BJ (cell line): ENCODE measurements around the gene CUBN. TPM values are rescaled to one million over a fixed set of nuclear protein-coding genes. Genes with fewer than 3 reads are reported as not detected.

Source experiments
- CTCF ChIA-PET: fragments of 350-600 bp; formaldehyde crosslinking; extraction: SDS; loops from one replicate; lab custom pipeline; 2021; ENCODE audit warnings: antibody characterized with exemption, inconsistent platforms; lab: Yijun Ruan, JAX
- POLR2A ChIA-PET: fragments of 300-600 bp; sonication (Branson Sonifier 250); formaldehyde crosslinking; extraction: SDS; loops from one replicate; lab custom pipeline; 2021; ENCODE audit warnings: antibody characterized with exemption; lab: Charles Lee
- DNase-seq: peaks from one replicate; pipeline ENCODE4 v3.0.0-alpha.2; 2011; ENCODE audit warnings: low read depth
- H3K27me3 ChIP-seq: 2 replicates; pipeline ENCODE4 v1.6.0; 2011; ENCODE audit warnings: low read length; ENCODE audit not compliant: control insufficient read depth, insufficient read depth
- H3K36me3 ChIP-seq: 2 replicates; pipeline ENCODE4 v1.5.1; 2011; ENCODE audit warnings: low read length; ENCODE audit not compliant: control insufficient read depth, insufficient read depth
- H3K4me3 ChIP-seq: 2 replicates; pipeline ENCODE4 v1.5.1; 2011; ENCODE audit warnings: low read depth, mild to moderate bottlenecking, control low read depth, low read length
- CTCF ChIP-seq: IDR thresholded peaks from 2 replicates; pipeline ENCODE4 v1.5.1; 2011; ENCODE audit warnings: low read depth, mild to moderate bottlenecking, control low read depth, inconsistent platforms, low read length, moderate library complexity; ENCODE audit not compliant: insufficient read depth
- polyA plus RNA-seq: library from polyadenylated mRNA; depleted of rRNA; stranded (reverse); fragments of >200 nt; gene quantifications from 2 replicates; pipeline ENCODE4 v1.2.3, GENCODE V29; 2011

The CUBN gene
- polyA plus RNA-seq, 1 experiment: 0.39 TPM

- no peak overlapping the region for H3K4me3 ChIP-seq
- ChIA-PET CTCF (no interaction called here), POLR2A (no interaction called here)
- H3K27me3 ChIP-seq: no peaks in the 10 kb centered on the region
- no peak for DNase-seq
- no peak for TF ChIP-seq CTCF
- H3K36me3 ChIP-seq: no peaks in the 10 kb centered on the region
Measured at GRCh38 chr10:17162828-17163227, 33.2 kb upstream of the CUBN start.

GRCh38 chr10:17161775-17162174, 32.2 kb upstream of the CUBN start:
- no peak for DNase-seq
- H3K27me3 ChIP-seq: no peaks in the 10 kb centered on the region
- no peak for TF ChIP-seq CTCF
- no peaks in the 10 kb centered on the region for H3K36me3 ChIP-seq
- POLR2A ChIA-PET: no interaction called here
- H3K4me3 ChIP-seq: no peak overlapping the region
- CTCF ChIA-PET: no interaction called here

GRCh38 chr10:17157024-17157423, 27.4 kb upstream of the CUBN start:
- ChIA-PET POLR2A (no interaction called here), CTCF (interaction anchor here (0.6 kb wide), 1 partner anchor 253 kb away, joined by 3 read pairs; no protein-coding TSS in a partner anchor)
- Histone ChIP-seq H3K4me3 (no peak overlapping the region), H3K36me3 (no peaks in the 10 kb centered on the region), H3K27me3 (no peaks in the 10 kb centered on the region)
- no peak for DNase-seq
- no peak for TF ChIP-seq CTCF

GRCh38 chr10:17155826-17156225, 26.2 kb upstream of the CUBN start:
- POLR2A ChIA-PET: no interaction called here
- no peaks in the 10 kb centered on the region for H3K27me3 ChIP-seq
- H3K36me3 ChIP-seq: no peaks in the 10 kb centered on the region
- no peak overlapping the region for H3K4me3 ChIP-seq
- DNase-seq: no peak
- TF ChIP-seq CTCF: no peak
- CTCF ChIA-PET: no interaction called here

GRCh38 chr10:17154116-17154515, 24.5 kb upstream of the CUBN start:
- POLR2A ChIA-PET: interaction anchor here (0.7 kb wide), 1 partner anchor 158 kb away, joined by 3 read pairs; no protein-coding TSS in a partner anchor
- Histone ChIP-seq H3K36me3 (no peaks in the 10 kb centered on the region), H3K27me3 (no peaks in the 10 kb centered on the region), H3K4me3 (no peak overlapping the region)
- DNase-seq: no peak
- CTCF ChIA-PET: interaction anchor here (1.0 kb wide), 1 partner anchor 13 kb away, joined by 4 read pairs; no protein-coding TSS in a partner anchor
- no peak for TF ChIP-seq CTCF
